ENCODE measurements around the gene RNF31.

Gene RNF31

DNA sequence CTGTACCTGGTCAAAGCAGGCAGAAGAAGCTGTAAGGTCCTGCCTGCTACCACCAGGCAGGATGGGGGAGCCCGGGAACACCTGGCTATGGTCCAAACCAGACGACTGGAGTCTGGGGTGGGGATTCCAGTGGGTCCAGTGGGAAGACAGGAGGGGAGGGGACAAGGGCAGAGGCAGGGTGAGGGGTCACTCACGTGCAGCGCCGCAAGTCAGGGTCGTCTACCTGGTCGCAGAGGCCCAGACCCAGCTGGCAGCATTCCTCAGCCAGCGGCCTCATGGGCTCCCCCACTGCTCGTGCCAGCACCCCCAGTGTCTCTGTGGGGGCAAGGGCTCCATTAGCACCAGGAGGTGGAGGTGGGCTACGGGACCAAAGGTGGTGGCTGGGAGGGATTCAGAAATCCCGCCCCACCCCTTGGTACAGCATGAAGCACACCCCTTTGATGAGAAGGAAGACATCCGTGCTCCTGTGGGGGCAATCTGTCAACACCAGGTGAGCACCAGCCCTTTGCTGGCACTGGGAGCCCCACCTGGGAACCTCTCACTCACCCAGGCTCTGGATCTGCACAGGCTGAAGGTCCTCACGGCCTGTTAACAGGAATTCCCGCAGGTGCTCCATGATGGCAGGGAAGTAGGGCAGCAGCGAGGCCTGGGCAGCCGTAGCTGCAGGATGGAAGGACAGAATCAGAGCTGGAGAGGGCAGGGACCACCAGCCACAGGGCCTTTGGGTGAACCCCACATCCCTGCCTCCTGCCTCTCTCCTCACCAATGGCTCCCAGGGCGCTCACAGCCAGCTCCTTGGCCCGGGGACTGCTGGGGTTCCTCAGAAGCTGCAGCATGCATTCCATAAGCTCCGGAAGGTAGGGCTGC, 37.0 kb downstream of the RNF31 start:
- H3K4me3 ChIP-seq (ENCODE audit: low read length): no peak overlapping the region
- no peak for DNase-seq (ENCODE audit: low read depth, low spot score)
- H3K4me1 ChIP-seq (ENCODE audit: control insufficient read depth, insufficient read depth, low read length): no peaks in the 10 kb centered on the region
- H3K36me3 ChIP-seq (ENCODE audit: control insufficient read depth, insufficient read depth, low read length): peaks cover 58% of the 10 kb centered on the region
- no peaks in the 10 kb centered on the region for H3K27me3 ChIP-seq (ENCODE audit: control insufficient read depth, insufficient read depth, low read length)
- no CpG with 5 or more reads among the region's 19 CpGs for WGBS (ENCODE audit: insufficient coverage, insufficient read length)
- H3K9me3 ChIP-seq (ENCODE audit: control insufficient read depth, insufficient read depth, low read length): no peaks in the 10 kb centered on the region
- H3K27ac ChIP-seq (ENCODE audit: low read length): no peak overlapping the region

DNA sequence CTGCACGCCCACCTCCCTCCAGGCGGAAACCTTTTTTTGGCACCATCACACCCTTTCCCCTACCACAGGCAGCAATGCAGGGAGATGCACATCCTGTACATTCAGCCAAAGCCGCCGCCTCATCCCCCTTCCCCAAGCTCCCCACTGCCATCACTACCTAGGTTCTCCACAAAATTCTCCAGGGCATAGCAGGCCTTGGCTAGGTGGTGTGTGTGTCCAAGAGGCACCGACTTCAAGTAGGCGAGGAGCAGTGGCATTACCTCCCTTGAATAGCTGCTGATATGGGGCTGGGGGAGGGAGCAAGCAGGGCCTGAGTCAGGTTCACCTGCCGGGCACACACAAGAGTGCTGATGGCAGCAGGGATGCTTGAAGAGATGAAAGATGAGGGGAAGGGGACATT, 37.7 kb downstream of the RNF31 start:
- Histone ChIP-seq H3K27ac (ENCODE audit: low read length) (no peak overlapping the region), H3K27me3 (ENCODE audit: control insufficient read depth, insufficient read depth, low read length) (no peaks in the 10 kb centered on the region), H3K36me3 (ENCODE audit: control insufficient read depth, insufficient read depth, low read length) (peaks cover 51% of the 10 kb centered on the region), H3K9me3 (ENCODE audit: control insufficient read depth, insufficient read depth, low read length) (no peaks in the 10 kb centered on the region), H3K4me1 (ENCODE audit: control insufficient read depth, insufficient read depth, low read length) (no peaks in the 10 kb centered on the region), H3K4me3 (ENCODE audit: low read length) (no peak overlapping the region)
- no CpG with 5 or more reads among the region's 7 CpGs for WGBS (ENCODE audit: insufficient coverage, insufficient read length)
- no peak for DNase-seq (ENCODE audit: low read depth, low spot score)

DNA sequence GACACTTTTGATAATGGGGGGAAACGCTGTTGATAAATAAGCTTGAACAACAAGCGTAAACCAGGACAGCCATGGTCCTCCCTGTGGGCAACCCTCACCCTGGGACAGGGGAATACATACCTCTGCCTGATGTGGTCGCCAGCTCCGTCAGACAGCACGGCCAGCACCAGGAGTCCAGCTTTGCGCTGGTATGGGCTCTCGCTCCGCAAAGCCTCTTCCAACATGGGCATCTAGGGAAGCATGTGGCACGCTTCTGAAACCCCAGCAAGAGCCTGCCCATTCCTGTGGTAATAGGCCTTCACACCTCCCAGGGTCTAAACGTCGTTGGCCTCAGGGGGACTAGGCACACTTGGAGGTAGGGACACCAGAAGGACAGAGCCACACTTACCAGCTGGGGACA, 38.4 kb downstream of the RNF31 start:
- Histone ChIP-seq H3K4me3 (ENCODE audit: low read length) (no peak overlapping the region), H3K36me3 (ENCODE audit: control insufficient read depth, insufficient read depth, low read length) (peaks cover 44% of the 10 kb centered on the region), H3K27ac (ENCODE audit: low read length) (no peak overlapping the region), H3K4me1 (ENCODE audit: control insufficient read depth, insufficient read depth, low read length) (no peaks in the 10 kb centered on the region), H3K27me3 (ENCODE audit: control insufficient read depth, insufficient read depth, low read length) (no peaks in the 10 kb centered on the region), H3K9me3 (ENCODE audit: control insufficient read depth, insufficient read depth, low read length) (no peaks in the 10 kb centered on the region)
- WGBS (ENCODE audit: insufficient coverage, insufficient read length): no CpG with 5 or more reads among the region's 11 CpGs
- no peak for DNase-seq (ENCODE audit: low read depth, low spot score)

DNA sequence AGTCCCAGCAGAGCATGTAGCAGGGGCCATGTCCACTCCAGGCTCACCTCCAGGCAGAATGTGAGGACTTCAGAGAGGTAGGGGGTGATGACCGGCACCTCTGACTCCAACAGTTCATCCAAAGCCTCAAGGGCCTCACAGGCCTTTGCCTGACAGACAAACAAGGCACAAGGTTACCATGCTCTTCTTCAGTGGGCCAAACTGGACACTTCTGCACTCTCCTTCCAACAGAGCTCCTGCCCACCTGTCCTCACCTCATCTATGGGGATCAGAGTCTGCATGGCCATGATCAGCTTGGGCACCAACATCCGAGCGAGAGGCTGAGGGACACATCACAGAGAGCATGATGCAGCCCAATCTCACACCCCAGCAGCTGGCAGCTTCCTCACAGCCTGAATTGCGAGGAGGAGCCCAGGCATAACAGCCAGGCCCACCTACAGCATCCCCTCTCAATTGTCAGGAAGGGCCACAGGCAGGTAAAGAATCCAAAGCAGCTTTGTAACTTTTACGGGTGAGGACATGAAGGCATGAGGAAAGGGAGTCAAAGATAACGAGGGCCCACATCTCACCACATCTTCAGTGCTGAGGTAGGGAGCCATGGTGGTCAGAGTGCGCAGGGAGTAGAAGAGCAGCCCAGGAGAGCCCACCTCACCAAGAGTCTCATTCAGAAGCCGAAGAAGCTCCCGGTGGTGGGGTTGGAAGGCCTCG, 39.7 kb downstream of the RNF31 start:
- Histone ChIP-seq H3K4me3 (ENCODE audit: low read length) (no peak overlapping the region), H3K36me3 (ENCODE audit: control insufficient read depth, insufficient read depth, low read length) (peaks cover 34% of the 10 kb centered on the region), H3K4me1 (ENCODE audit: control insufficient read depth, insufficient read depth, low read length) (no peaks in the 10 kb centered on the region), H3K27me3 (ENCODE audit: control insufficient read depth, insufficient read depth, low read length) (no peaks in the 10 kb centered on the region), H3K9me3 (ENCODE audit: control insufficient read depth, insufficient read depth, low read length) (no peaks in the 10 kb centered on the region), H3K27ac (ENCODE audit: low read length) (no peak overlapping the region)
- DNase-seq (ENCODE audit: low read depth, low spot score): no peak
- no CpG with 5 or more reads among the region's 10 CpGs for WGBS (ENCODE audit: insufficient coverage, insufficient read length)

DNA sequence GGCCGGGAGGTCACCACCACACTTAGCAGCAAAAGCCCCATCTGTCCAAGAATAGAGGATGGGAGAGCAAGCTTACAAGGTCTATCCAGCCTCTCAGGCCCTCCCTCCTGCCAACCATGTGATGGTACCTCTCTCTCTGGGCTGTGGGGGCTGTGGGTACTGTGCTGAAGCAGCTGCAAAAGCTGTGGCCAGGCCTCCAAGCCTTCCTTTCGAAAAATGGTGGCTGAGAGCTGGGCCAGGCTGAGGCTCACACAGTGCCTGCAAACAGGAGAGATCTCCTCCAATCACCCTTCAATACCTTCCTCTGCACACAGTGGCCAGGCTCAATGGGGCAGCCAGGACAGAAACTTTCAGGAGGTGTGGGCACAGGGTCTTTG, 40.2 kb downstream of the RNF31 start:
- no CpG with 5 or more reads among the region's 2 CpGs for WGBS (ENCODE audit: insufficient coverage, insufficient read length)
- DNase-seq (ENCODE audit: low read depth, low spot score): no peak
- H3K27me3 ChIP-seq (ENCODE audit: control insufficient read depth, insufficient read depth, low read length): no peaks in the 10 kb centered on the region
- H3K4me3 ChIP-seq (ENCODE audit: low read length): no peak overlapping the region
- no peaks in the 10 kb centered on the region for H3K9me3 ChIP-seq (ENCODE audit: control insufficient read depth, insufficient read depth, low read length)
- H3K27ac ChIP-seq (ENCODE audit: low read length): no peak overlapping the region
- H3K4me1 ChIP-seq (ENCODE audit: control insufficient read depth, insufficient read depth, low read length): no peaks in the 10 kb centered on the region
- peaks cover 29% of the 10 kb centered on the region for H3K36me3 ChIP-seq (ENCODE audit: control insufficient read depth, insufficient read depth, low read length)

DNA sequence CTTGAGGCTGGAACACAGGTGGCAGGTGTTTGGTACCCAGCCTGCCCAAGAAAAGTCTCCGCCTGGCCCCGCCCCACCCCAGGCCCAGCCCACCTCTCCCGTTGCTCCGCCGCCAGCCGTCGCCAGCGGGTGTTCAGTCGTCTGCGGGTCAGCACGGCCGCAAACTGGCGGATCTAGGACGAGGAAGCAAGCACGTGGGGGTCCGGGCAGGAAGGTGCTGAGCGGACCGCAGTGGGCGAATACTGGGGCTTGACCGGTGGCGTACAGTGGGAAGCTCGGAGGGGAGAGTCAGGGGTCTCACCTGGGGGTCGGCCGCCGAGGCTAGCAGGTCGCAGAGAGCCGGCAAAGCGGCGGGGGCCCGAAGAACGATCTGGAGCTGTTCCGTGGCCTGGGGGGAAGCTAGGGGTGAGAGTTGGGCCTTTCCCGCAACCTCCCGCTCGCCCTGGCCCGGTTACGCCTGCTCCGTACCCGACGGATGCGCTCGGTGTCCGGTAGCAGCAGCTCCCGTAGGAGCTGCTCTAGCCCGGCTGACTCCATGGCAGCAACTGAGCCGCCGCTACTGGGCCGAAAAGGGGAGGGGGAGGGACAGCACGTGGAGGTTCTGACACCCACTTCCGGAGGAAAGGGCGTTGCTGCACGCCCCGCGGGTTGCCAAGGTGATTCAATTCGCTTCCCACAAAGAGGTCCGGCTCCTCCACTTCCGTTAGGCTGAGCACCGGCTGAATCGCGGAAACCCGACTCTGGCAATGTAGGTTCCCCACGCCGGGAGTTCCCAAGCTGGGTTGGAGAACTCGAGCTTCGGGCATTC, 41.2 kb downstream of the RNF31 start, which contains the start of gene IPO4:
IPO4 (minus strand) TSS at position 566 of the 808 bp plus-strand sequence; CDS start at position 537, 29 bp downstream.
- no peaks in the 10 kb centered on the region for H3K9me3 ChIP-seq (ENCODE audit: control insufficient read depth, insufficient read depth, low read length)
- no peaks in the 10 kb centered on the region for H3K27me3 ChIP-seq (ENCODE audit: control insufficient read depth, insufficient read depth, low read length)
- DNase-seq (ENCODE audit: low read depth, low spot score): peak; percentile 95
- no peak within 1 kb of the TSS for H3K27ac ChIP-seq (ENCODE audit: low read length)
- WGBS (ENCODE audit: insufficient coverage, insufficient read length): no CpG with 5 or more reads among the region's 65 CpGs
- peak within 1 kb of the TSS; percentile 87 for H3K4me3 ChIP-seq (ENCODE audit: low read length)
- no peaks in the 10 kb centered on the region for H3K4me1 ChIP-seq (ENCODE audit: control insufficient read depth, insufficient read depth, low read length)
- peaks cover 25% of the 10 kb centered on the region for H3K36me3 ChIP-seq (ENCODE audit: control insufficient read depth, insufficient read depth, low read length)

DNA sequence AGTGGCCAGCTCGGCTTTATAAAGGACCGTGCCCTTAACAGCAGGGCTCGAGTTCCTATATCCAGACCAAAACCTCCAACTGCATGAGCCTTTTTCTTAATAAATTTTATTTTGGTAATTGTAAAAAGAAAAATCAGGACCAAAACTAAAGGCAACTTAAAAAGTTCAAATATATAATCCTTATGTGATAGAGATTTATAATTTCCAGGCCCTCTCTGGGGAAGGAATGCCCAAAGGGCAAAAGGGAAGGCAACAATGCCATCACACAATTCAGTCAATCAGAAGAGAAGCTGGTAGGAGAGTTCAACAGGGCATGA, 41.7 kb downstream of the RNF31 start:
- Histone ChIP-seq H3K27me3 (ENCODE audit: control insufficient read depth, insufficient read depth, low read length) (no peaks in the 10 kb centered on the region), H3K9me3 (ENCODE audit: control insufficient read depth, insufficient read depth, low read length) (no peaks in the 10 kb centered on the region), H3K4me3 (ENCODE audit: low read length) (no peak overlapping the region), H3K4me1 (ENCODE audit: control insufficient read depth, insufficient read depth, low read length) (no peaks in the 10 kb centered on the region), H3K36me3 (ENCODE audit: control insufficient read depth, insufficient read depth, low read length) (peaks cover 21% of the 10 kb centered on the region), H3K27ac (ENCODE audit: low read length) (no peak overlapping the region)
- no peak for DNase-seq (ENCODE audit: low read depth, low spot score)
- WGBS (ENCODE audit: insufficient coverage, insufficient read length): no CpG with 5 or more reads among the region's 3 CpGs

DNA sequence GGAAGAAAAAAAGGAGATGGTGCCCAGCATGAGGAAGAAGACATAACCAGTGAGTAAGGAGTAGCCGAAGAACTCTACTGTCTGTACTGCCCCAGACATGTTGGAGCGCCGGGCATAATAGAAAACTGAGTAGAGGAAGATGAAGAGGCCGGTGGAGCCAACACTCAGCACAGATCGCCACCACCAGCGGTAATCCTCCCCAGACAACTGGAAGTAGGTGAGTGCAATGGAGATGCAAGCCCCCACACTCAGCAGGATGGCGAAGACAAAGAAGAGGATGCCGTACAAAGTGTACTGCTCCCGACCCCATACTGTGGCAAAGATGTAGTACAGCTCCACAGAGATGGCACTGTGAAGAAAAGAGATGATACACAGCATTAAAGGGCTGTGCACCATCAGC, 42.2 kb downstream of the RNF31 start:
- Histone ChIP-seq H3K4me1 (ENCODE audit: control insufficient read depth, insufficient read depth, low read length) (no peaks in the 10 kb centered on the region), H3K27ac (ENCODE audit: low read length) (no peak overlapping the region), H3K36me3 (ENCODE audit: control insufficient read depth, insufficient read depth, low read length) (peaks cover 17% of the 10 kb centered on the region), H3K4me3 (ENCODE audit: low read length) (no peak overlapping the region), H3K27me3 (ENCODE audit: control insufficient read depth, insufficient read depth, low read length) (no peaks in the 10 kb centered on the region), H3K9me3 (ENCODE audit: control insufficient read depth, insufficient read depth, low read length) (no peaks in the 10 kb centered on the region)
- WGBS (ENCODE audit: insufficient coverage, insufficient read length): no CpG with 5 or more reads among the region's 9 CpGs
- no peak for DNase-seq (ENCODE audit: low read depth, low spot score)

DNA sequence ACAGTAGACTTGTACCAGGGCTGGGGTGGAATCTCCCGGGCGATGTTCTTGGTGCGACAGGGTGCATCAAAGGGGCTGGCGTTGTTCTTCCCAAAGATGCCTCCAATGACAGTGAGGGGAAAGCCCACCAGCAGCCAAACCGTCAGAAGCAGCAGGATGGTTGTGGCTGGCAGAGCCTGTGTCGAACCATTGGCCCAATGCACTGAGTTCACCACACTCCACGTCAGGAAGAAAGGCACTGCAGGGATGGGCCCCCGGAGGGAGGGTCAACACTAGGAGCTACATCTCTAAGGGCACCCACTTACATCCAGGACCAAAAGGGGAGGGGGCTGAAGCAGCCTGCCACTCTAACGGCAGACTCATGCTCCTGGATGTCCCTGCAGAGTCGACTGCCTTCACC, 43.1 kb downstream of the RNF31 start:
- Histone ChIP-seq H3K4me3 (ENCODE audit: low read length) (no peak overlapping the region), H3K36me3 (ENCODE audit: control insufficient read depth, insufficient read depth, low read length) (peaks cover 8% of the 10 kb centered on the region), H3K27me3 (ENCODE audit: control insufficient read depth, insufficient read depth, low read length) (no peaks in the 10 kb centered on the region), H3K27ac (ENCODE audit: low read length) (no peak overlapping the region), H3K4me1 (ENCODE audit: control insufficient read depth, insufficient read depth, low read length) (no peaks in the 10 kb centered on the region), H3K9me3 (ENCODE audit: control insufficient read depth, insufficient read depth, low read length) (no peaks in the 10 kb centered on the region)
- DNase-seq (ENCODE audit: low read depth, low spot score): no peak
- no CpG with 5 or more reads among the region's 10 CpGs for WGBS (ENCODE audit: insufficient coverage, insufficient read length)

DNA sequence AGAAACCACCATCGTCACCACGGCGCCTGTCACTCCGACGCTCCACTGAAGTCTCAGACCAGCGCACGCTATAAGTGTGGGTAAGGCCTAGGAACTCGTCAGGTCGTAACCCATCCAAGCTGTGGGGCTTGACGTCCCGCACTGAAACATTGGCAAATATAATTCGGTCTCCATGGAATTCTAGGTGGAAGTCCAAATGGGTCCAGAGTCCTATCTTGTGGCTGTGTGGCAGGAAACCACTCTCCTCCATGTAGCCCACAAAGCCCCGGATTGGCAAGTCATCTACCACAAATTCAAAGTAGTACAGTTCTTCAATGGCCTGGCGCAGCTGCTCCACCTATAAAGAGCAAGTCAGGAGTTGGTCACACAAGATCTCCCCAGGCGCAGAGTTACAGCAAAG, 45.6 kb downstream of the RNF31 start:
- WGBS (ENCODE audit: insufficient coverage, insufficient read length): no CpG with 5 or more reads among the region's 15 CpGs
- no peaks in the 10 kb centered on the region for H3K36me3 ChIP-seq (ENCODE audit: control insufficient read depth, insufficient read depth, low read length)
- no peak for DNase-seq (ENCODE audit: low read depth, low spot score)
- H3K27ac ChIP-seq (ENCODE audit: low read length): no peak overlapping the region
- no peaks in the 10 kb centered on the region for H3K9me3 ChIP-seq (ENCODE audit: control insufficient read depth, insufficient read depth, low read length)
- H3K4me1 ChIP-seq (ENCODE audit: control insufficient read depth, insufficient read depth, low read length): no peaks in the 10 kb centered on the region
- H3K4me3 ChIP-seq (ENCODE audit: low read length): no peak overlapping the region
- H3K27me3 ChIP-seq (ENCODE audit: control insufficient read depth, insufficient read depth, low read length): no peaks in the 10 kb centered on the region
